ENCODE results near the gene IREB2. TPM values are rescaled to one million over a fixed set of nuclear protein-coding genes. Genes with fewer than 3 reads are reported as not detected.

IREB2 gene
- total and polyA plus RNA-seq, 2 of the 13 experiments (the other 11 are each of a cell fraction or from before 2014, with no cell fraction given): 24.2 to 30.4 TPM

GRCh38 chr15:78405336-78405924 lies 32.6 kb upstream of the IREB2 start (continued):
- TF ChIP-seq SOX5 (CRISPR knock-in tag; IDR thresholded peaks at IDR 0.05; ENCODE audit: borderline replicate concordance) (no peak), ZNF629 (CRISPR knock-in tag; conservative IDR thresholded peaks at IDR 0.05) (no peak)

- H3K4me3 ChIP-seq (replicated peaks in 1 of 3; ENCODE audit: insufficient read depth in 1 of 3, low read depth in 2 of 3, low read length in 3 of 3): no peak overlapping the region
- intact Hi-C loops (cut with micrococcal nuclease; ENCODE audit: unreplicated experiment): no loop called here
- FAIRE-seq: no peak
- TF ChIP-seq DR1 (CRISPR knock-in tag; IDR thresholded peaks at IDR 0.05) (no peak), ZNF580 (CRISPR knock-in tag; IDR thresholded peaks at IDR 0.05; ENCODE audit: borderline replicate concordance, low read depth) (no peak), ZC3H13 (CRISPR knock-in tag; IDR thresholded peaks at IDR 0.05) (no peak), ZNF572 (CRISPR knock-in tag; IDR thresholded peaks at IDR 0.05) (no peak), ATF7 (IDR thresholded peaks at IDR 0.05) (no peak), ATF7 (CRISPR knock-in tag; IDR thresholded peaks at IDR 0.05) (no peak), ZBTB43 (CRISPR knock-in tag; conservative IDR thresholded peaks at IDR 0.05) (no peak), ZNF687 (CRISPR knock-in tag; IDR thresholded peaks at IDR 0.05) (no peak), IRX3 (CRISPR knock-in tag; IDR thresholded peaks at IDR 0.05; ENCODE audit: borderline replicate concordance, low read depth) (no peak), ARID4A (CRISPR knock-in tag; IDR thresholded peaks at IDR 0.05; ENCODE audit: borderline replicate concordance) (no peak), SNAPC2 (CRISPR knock-in tag; IDR thresholded peaks at IDR 0.05) (no peak)
Observed at GRCh38 chr15:78406016-78406585, 31.9 kb upstream of the IREB2 start.

More at GRCh38 chr15:78406016-78406585, 31.9 kb upstream of the IREB2 start:
- ChIA-PET POLR2A (no interaction called here), CTCF (ENCODE audit: low intra/inter-chr PET ratio, low total read pairs) (no interaction called here)
- H3K27ac ChIP-seq (ENCODE audit: extremely low read length, insufficient read depth, low read length): no peak overlapping the region
- no peaks in the 10 kb centered on the region for H3K9me3 ChIP-seq (ENCODE audit: low read length)
- H3K36me3 ChIP-seq (replicated peaks in 1 of 2; ENCODE audit: control insufficient read depth in 1 of 2, insufficient read depth in 2 of 2, low read length in 2 of 2): no peaks in the 10 kb centered on the region
- H3K27me3 ChIP-seq (ENCODE audit: control insufficient read depth in 1 of 2, insufficient read depth in 2 of 2, low read length in 2 of 2): peaks cover 1 to 15% of the 10 kb centered on the region in 2 experiments; a peak in 3 of 5 replicates
- in situ Hi-C loops (cut with HindIII; ENCODE audit: extremely low pct_ligation_motif_present, low pct_unique_long_range_greater_than_20kb): no loop called here
- H3K4me1 ChIP-seq (ENCODE audit: insufficient read depth, low read length): no peaks in the 10 kb centered on the region
- BruUV-seq (replicated peaks): no TSS peak
- no peak overlapping the region for H3K9ac ChIP-seq (ENCODE audit: insufficient read depth, low read depth, low read length)
- no peak overlapping the region for H2AFZ ChIP-seq (ENCODE audit: low read length)
- no peaks in the 10 kb centered on the region for H4K20me1 ChIP-seq (ENCODE audit: insufficient read depth, low read length)
- no peaks in the 10 kb centered on the region for H3K79me2 ChIP-seq (ENCODE audit: insufficient read depth, low read length)
- 28% methylated on average over 4 of the region's 8 CpGs for WGBS (ENCODE audit: low lambda C conversion rate)
- DNase-seq (ENCODE audit: low spot score): no peak
- peak; percentile 38 for ATAC-seq
- H3K4me2 ChIP-seq (ENCODE audit: low read depth, low read length): no peak overlapping the region

Data from HepG2 (cell line).